ENCODE data around the gene DNAJB6.
A peak's percentile ranks its signal among the peaks of the same experiment; 100 is the strongest.

DNAJB6 gene

DNA sequence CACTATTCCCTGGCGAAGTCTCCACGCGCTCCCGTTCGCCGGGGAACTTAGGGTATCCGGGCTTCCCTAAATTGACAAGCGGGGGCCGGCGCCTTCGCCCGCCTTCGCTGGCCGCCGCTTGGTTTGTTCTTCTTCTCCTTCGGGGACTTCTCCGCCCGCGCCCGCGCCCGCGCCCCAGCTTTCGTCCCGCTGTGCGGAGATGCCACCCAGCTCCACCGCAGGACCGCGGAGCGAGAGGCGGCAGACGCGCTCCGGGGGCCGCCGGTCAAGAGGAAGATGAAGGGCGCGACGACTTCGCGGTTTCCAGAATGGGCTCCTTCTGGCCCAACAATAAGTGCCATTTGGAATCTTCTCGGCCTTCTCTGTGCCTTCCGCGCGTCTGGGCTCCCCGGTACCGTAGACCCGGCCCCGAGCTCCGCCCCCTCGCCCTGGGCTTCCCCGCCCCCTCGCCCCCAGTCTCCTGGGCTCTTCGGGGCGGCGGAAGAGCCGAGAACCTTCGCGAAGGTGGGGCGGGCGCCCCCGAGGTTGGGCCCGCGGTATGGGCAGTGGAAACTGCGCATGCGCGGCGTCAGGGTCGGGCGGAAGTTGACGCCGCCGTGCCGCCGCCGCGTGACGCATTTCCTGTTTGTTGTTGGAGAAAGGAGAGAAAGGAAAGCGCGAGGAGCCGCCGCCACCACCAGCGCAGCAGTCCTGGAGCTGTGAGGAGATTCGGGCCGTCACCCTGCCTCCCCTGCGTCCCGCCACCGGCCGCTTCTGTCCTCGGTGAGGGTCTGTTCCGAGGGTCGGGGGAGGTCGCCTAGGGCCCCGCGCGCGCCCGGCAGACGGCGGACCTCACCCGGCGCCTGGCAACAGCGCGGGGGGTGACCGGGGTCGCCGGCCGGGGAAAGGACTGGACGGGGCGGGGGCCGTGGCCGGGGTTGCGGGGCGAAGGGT is at the start of gene DNAJB6:
DNAJB6 (plus strand) TSS at position 622 of the 933 bp plus-strand sequence. CDS start 21,569 bp downstream, outside the sequence.
- peak; percentile 90 to 97 (median 94) for DNase-seq

DNA sequence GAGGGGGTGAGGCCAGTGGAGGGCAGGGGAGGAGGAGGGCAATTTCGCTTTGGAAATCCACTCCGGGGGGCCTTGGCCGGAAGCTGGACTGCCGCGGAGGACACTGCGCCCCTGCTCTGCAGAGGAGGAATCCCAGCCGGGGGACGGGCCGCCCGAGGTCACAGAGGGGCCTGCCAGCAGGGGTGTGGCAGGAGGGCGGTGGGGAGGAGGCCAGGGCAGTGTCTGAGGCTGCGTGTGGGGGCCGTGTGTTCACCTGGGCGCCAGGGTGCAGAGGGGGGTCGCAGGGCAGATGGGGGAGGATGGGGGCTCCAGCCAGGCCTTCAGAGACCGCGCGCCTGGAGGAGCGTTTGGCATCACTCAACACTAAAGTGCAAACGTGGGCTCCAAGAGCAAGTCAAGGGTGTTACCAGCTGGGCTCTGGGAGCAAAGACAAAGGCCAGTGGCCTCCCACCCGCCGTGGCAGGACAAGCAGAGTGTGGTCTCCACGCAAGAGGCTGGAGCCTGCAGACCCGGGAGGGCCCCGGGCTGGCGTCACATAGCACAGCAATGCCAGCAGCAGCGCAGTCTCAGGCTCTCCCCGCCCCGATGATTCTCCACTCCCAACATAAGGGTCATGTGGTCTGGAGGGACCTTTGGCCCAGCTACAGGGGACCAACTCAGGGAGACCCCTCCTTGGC is 45.3 kb upstream of the DNAJB6 start:
- no peak for DNase-seq

- no peak for DNase-seq
Measured at GRCh38 chr7:157292258-157292657, 44.5 kb upstream of the DNAJB6 start.

- DNase-seq, result no peak
Measured at GRCh38 chr7:157292770-157293412, 43.9 kb upstream of the DNAJB6 start.

- no peak for DNase-seq
Measured at GRCh38 chr7:157293413-157293788, 43.4 kb upstream of the DNAJB6 start.

DNA sequence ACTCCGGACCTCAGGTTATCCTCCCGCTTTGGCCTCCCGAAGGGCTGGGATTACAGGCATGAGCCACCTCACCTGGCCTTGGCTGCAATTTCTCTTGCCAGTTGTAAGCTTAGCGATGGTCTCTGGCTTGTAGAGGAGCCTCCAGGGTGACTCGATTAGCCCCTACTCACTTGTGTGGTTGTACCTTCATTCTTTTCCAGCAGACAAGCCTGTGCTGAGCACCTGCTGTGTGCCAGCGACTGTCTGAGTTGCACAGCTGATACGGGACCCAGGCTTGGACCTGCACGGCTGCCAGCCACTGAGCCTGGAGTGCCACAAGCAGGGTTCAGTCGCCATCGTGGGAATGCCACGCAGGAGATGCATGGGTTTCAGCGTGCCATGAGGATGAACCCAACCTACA is 42.0 kb upstream of the DNAJB6 start:
- DNase-seq, result no peak

DNA sequence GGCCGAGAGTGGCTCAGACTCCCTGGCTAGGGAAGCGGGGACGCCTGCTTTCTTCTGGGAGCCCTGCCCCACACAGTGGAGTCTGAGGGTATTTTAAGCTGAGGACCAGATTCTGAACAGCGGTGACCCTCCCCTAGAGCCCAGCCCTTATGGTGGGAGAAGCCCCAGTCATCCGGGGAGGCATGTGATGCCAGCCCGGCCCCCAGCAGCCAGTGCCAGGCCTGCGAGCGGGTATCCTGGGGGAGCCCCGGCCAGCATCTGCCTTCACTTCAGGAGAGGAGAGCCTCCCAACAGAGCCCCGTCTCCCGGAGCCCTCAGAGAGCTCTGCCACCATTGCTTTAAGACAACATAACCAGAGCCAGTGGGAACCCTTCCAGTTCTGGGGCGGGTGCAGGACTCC is 41.5 kb upstream of the DNAJB6 start:
- DNase-seq, result no peak

- DNase-seq, result no peak
Measured at GRCh38 chr7:157297185-157297584, 39.6 kb upstream of the DNAJB6 start.

GRCh38 chr7:157299317-157299612 is 37.5 kb upstream of the DNAJB6 start:
- no peak for DNase-seq

- no peak for DNase-seq
Measured at GRCh38 chr7:157299613-157300368, 37.0 kb upstream of the DNAJB6 start.

DNA sequence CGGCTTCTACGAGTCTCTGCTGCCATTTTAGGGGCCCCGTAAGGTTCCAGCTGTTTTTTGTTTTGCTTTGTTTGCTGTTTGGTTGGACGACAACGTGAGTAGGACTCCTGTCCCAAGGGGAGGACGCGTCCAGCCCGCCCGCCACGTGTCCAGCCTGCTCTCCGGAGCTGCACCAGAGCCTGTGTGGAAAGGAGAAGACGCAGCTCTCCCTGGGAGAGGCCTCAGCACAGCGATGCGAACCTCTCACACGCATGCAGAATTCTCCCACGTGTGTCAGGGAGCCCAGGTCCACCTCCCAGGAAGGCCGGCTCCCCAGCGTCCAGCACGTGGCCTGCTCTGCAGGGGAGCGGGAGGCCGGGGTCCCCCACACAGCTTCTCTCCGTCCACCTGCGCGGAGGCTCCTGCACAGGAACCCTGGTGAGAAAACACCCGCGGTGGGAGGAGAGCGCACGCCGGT is 36.4 kb upstream of the DNAJB6 start:
- DNase-seq, result no peak

GRCh38 chr7:157301610-157302120 is 35.1 kb upstream of the DNAJB6 start:
- DNase-seq, result no peak

GRCh38 chr7:157306846-157307838 is 29.7 kb upstream of the DNAJB6 start:
- no peak for DNase-seq

DNA sequence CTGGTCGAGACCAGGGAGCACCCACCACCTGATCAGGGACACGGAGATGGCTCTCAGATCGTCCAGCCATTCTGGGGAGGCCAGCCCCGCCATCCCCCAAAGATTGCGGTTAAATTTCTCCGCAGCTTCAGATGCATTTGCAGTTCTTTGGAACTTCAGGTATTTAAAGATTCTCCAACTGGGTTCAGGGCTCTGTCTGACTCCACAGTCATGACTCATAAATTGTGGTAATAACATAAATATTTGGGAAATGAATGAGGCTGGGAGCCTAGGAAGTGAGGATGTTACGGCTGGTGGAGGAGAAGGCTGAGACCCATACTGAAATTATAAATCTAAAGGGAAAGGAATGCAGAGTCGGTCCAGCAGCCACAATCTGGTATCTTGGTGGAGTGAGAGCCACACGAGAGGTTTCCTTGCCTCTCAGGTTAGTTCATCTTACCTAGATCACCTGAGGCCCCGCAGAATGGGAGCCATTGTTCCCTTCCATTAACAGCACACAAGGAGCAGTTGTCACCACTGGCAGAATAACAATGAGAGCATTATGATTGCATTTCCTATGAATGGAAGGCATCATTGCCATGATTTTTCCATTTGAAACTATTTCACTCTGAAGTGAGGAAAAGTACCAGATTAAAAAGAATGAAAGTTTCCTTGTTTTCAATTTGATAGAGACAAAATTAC is 26.7 kb upstream of the DNAJB6 start:
- no peak for DNase-seq

DNA sequence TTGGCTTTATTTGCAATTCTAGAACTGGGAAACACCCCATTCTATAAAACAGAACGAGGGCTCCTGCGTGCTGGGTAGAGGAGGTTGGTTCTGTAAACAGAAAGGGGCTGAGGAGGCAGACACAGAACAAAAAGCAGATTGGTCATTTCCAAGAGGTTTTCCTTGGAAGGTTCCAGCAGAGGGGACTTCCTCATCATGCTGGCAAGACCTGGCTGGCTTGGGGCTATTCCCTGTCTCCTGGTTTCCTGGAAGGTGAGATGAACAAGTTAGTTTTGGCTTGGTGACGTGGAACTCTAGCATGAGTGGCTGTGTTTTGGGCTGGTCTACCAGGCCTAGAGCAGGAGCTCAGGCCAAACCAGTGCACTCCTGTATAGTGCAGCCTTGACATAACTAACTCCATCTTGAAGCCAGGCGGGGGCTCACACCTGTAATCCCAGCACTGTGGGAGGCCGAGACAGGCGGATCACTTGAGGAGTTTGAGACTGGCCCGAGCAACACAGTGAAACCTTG is 26.1 kb upstream of the DNAJB6 start:
- no peak for DNase-seq

GRCh38 chr7:157312941-157313340 is 23.9 kb upstream of the DNAJB6 start:
- DNase-seq, result no peak

DNA sequence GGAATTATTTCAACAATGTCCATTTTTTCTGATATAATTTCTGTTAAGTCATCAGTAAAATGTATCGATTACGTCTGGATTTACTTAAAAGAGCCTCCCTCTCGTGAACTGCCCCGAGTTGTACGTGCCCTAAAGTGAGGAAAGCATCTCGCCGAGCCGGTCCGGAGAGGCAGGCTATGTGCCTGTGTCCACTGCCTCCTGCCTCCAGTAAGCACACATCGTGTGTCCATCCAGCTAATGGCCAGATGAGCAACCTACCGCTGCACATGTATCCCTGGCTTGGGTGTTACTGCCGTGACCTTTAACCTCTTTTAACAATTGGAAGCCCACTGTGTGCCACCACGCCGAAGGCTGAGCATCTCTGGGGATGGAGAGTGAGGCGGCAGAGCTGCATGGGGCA is 23.2 kb upstream of the DNAJB6 start:
- DNase-seq, result no peak

DNA sequence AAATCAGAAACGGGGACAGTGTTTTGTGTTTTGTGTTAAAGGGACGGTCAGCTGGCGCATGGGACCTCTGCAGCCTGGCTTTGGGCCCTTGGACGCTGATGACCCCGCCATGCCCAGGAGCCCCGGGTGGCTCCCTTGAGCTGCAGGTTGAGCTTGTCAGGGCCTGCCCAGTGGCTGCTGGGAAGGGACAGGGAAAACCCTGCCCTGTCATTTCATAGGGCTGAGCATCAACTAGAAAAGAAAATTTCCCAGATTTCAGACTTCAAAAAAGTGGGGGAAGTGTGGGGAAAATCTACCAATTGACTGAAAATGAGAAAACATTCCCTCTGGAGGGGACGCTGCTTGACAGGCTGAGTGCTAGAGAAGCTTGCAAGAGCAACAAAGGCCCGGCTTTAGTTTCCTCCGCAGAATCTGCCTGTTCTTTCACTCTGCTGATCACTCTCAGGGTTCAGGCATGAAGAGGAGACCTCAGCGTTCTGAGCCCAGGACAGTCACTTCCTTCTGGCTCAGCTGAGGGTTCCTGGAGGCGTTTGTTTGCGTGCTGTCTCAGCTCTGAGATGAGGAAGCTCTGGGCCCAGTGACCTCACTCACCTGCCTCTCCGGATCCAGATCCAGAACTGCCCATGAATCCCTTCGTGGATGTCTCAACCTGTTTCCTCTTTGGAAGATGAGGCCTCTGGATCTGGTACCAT is 18.6 kb upstream of the DNAJB6 start:
- DNase-seq, result no peak

GRCh38 chr7:157320608-157320980 is 16.2 kb upstream of the DNAJB6 start:
- no peak for DNase-seq

DNA sequence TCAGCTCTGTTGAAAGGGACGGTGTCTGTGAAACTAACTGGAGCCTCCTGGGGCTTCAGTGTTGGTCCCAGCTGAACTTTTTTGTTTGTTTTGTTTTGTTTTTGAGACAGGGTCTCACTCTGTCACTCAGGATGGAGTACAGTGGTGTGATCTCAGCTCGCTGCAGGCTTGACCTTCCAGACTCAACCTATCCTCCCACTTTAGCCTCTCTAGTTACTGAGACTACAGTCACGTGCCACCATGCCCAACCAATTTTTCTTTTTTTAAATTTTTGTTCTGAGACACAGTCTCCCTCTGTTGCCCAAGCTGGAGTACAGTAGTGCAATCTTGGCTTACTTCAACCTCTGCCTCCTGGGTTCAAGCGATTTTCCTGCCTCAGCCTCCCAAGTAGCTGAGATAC is 13.4 kb upstream of the DNAJB6 start:
- no peak for DNase-seq

All from stimulated activated naive CD4-positive, alpha-beta T cell (primary cell).